Measurements from ENCODE around the gene KRTAP4-9. TPM values are rescaled to one million over a fixed set of nuclear protein-coding genes. Genes with fewer than 3 reads are reported as not detected.
"Not testable (repeated sequence)": the region's sequence is repeated elsewhere in the genome, so short reads cannot be mapped to it uniquely, and the experiment has no call there.

The KRTAP4-9 gene
- total RNA-seq, 1 experiment from 2014 or later: not detected

DNA sequence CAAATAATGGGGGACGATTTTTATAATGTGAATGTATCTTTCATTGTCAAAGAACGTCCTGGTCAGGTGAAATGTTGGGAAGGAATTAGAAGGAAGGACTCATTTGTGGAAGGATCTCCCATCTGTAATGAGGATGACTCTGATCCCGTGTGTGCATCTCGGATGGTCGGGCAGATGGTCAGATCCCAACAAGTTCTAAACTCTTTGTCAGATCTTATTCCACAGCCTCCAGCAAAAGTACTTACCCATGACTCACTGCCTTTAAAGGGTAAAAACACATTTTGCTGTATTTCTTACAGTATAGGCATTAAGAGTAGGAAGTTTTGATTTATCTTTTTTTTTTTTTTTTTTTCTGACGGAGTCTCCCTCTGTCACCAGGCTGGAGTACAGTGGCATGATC lies 6.7 kb upstream of the KRTAP4-9 start:
- H3K4me1 Mint-ChIP-seq (ENCODE audit: low read depth, unreplicated experiment): peaks cover 22% of the 10 kb centered on the region
- Histone ChIP-seq H3K9me3 (no peaks in the 10 kb centered on the region), H3K27me3 (replicated peaks; ENCODE audit: control insufficient read depth, insufficient read depth, low read length) (no peaks in the 10 kb centered on the region), H3K4me3 (ENCODE audit: low read depth, low read length) (no peak overlapping the region), H3K4me1 (peaks cover 10% of the 10 kb centered on the region; the same call in 1 of the 2 replicates), H3K36me3 (ENCODE audit: control insufficient read depth, insufficient read depth, low read length) (no peaks in the 10 kb centered on the region)
- no peak overlapping the region for H3K27ac Mint-ChIP-seq (ENCODE audit: unreplicated experiment)
- ChIA-PET CTCF (no interaction called here), POLR2A (no interaction called here)
- H3K4me3 Mint-ChIP-seq (ENCODE audit: unreplicated experiment): no peak overlapping the region
- H3K9me3 Mint-ChIP-seq (ENCODE audit: unreplicated experiment): no peaks in the 10 kb centered on the region
- intact Hi-C loops (cut with micrococcal nuclease; ENCODE audit: unreplicated experiment): no loop called here
- TF ChIP-seq, protein P1, sequence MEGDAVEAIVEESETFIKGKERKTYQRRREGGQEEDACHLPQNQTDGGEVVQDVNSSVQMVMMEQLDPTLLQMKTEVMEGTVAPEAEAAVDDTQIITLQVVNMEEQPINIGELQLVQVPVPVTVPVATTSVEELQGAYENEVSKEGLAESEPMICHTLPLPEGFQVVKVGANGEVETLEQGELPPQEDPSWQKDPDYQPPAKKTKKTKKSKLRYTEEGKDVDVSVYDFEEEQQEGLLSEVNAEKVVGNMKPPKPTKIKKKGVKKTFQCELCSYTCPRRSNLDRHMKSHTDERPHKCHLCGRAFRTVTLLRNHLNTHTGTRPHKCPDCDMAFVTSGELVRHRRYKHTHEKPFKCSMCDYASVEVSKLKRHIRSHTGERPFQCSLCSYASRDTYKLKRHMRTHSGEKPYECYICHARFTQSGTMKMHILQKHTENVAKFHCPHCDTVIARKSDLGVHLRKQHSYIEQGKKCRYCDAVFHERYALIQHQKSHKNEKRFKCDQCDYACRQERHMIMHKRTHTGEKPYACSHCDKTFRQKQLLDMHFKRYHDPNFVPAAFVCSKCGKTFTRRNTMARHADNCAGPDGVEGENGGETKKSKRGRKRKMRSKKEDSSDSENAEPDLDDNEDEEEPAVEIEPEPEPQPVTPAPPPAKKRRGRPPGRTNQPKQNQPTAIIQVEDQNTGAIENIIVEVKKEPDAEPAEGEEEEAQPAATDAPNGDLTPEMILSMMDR (IDR thresholded peaks at IDR 0.05; ENCODE audit: insufficient read depth in 1 of 2, low read depth in 1 of 2, low read length in 1 of 2, severe bottlenecking in 1 of 2, unreplicated experiment in 1 of 2): no peak
- no peaks in the 10 kb centered on the region for H3K27me3 Mint-ChIP-seq (ENCODE audit: insufficient read depth, unreplicated experiment)
- no peak for DNase-seq
- BruUV-seq (replicated peaks): no TSS peak
- no peaks in the 10 kb centered on the region for H3K36me3 Mint-ChIP-seq (ENCODE audit: insufficient read depth, unreplicated experiment)

DNA sequence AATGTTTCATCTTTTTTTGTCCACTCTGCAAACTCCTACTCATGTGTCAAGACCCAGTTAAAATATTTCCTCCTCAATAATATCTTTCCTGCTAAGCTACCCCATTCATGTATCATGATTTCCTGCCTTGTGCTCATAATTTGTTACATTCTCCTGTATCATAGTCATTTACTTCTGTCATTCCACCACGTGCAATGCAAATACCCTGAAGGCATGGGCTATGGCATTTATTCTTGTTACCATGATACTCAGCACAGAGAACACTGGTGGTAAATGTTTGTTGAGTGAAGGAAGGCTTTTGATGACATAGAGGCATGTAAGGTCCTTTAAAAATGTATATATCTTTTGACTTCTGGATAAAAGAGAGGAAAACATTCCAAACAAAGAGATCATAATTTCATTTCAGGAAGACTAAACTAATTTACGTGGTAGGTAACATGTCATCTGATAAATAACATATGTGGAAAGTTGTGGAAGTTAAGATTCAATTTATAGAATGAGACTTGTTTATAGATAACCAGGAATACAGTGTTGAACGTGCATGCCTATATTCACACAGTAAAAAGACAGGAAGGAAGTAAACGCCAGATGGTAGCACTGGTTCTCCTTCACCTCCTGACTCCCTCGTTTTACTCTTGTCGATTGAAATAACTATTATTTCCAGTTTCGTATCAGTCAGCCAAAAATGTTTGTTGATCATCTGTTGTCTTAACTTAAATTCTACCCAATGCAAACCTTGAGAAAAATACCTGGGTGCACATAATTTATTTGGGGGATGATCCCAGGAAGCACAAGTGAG lies 5.3 kb upstream of the KRTAP4-9 start:
- H3K36me3 ChIP-seq (ENCODE audit: control insufficient read depth, insufficient read depth, low read length): not testable (repeated sequence)

DNA sequence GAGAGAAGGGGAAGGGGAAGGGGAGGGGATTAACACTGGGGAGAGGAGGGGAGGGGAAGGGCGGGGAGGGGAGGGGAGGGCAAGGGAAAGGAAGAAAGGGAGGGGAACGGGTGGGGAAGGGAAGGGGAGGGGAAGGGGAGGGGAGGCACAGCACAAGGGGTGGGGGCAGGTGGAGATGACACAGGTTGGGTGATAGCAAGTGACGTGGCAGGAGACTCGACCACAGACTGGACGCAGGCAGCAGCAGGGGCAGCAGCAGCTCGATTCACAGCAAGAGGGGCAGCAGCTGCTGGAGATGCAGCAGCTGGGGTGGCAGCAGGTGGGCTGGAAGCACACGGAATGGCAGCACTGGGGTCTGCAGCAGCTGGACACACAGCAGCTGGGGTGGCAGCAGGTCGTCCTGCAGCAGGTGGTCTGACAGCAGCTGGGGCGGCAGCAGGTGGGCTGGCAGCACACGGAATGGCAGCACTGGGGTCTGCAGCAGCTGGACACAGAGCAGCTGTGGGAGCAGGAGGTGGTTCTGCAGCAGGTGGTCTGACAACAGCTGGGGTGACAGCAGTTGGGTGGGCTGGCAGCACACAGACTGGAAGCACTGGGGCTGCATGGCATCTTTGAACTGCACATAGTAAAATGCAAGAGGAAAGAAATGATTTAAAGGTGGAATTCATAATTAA lies 3.5 kb upstream of the KRTAP4-9 start, which contains the start of gene KRTAP4-16:
Gene KRTAP4-16, minus strand, starts transcription at position 624 of the 674 bp plus-strand sequence. Its CDS starts 0 bp downstream, at position 624.
- Histone ChIP-seq H3K4me1 (peaks cover 10% of the 10 kb centered on the region; the same call in 1 of the 2 replicates), H3K36me3 (ENCODE audit: control insufficient read depth, insufficient read depth, low read length) (no peaks in the 10 kb centered on the region), H3K4me3 (ENCODE audit: low read depth, low read length) (no peak within 1 kb of the TSS), H3K27me3 (replicated peaks; ENCODE audit: control insufficient read depth, insufficient read depth, low read length) (no peaks in the 10 kb centered on the region), H3K9me3 (0 out of 2 replicates have a peak, but pooled peaks cover 4% of the 10 kb centered on the region)
- POLR2A ChIA-PET: no interaction called here
- TF ChIP-seq, protein P1 (IDR thresholded peaks at IDR 0.05; ENCODE audit: insufficient read depth in 1 of 2, low read depth in 1 of 2, low read length in 1 of 2, severe bottlenecking in 1 of 2, unreplicated experiment in 1 of 2): no peak
- Mint-ChIP-seq H3K27ac (ENCODE audit: unreplicated experiment) (no peak within 1 kb of the TSS), H3K4me1 (ENCODE audit: low read depth, unreplicated experiment) (peaks cover 22% of the 10 kb centered on the region), H3K27me3 (ENCODE audit: insufficient read depth, unreplicated experiment) (no peaks in the 10 kb centered on the region), H3K36me3 (ENCODE audit: insufficient read depth, unreplicated experiment) (no peaks in the 10 kb centered on the region), H3K9me3 (ENCODE audit: unreplicated experiment) (no peaks in the 10 kb centered on the region), H3K4me3 (ENCODE audit: unreplicated experiment) (no peak within 1 kb of the TSS)
- CTCF ChIA-PET: no interaction called here
- no peak for DNase-seq
- BruUV-seq (replicated peaks): no TSS peak
- intact Hi-C loops (cut with micrococcal nuclease; ENCODE audit: unreplicated experiment): no loop called here

More for the DNA sequence above, 5.3 kb upstream of the KRTAP4-9 start:
- H3K36me3 Mint-ChIP-seq (ENCODE audit: insufficient read depth, unreplicated experiment); H3K9me3 Mint-ChIP-seq (ENCODE audit: unreplicated experiment); H3K27me3 Mint-ChIP-seq (ENCODE audit: insufficient read depth, unreplicated experiment); H3K4me3 Mint-ChIP-seq (ENCODE audit: unreplicated experiment); H3K4me3 ChIP-seq (ENCODE audit: low read depth, low read length); BruUV-seq (replicated peaks); H3K27me3 ChIP-seq (replicated peaks; ENCODE audit: control insufficient read depth, insufficient read depth, low read length); POLR2A ChIA-PET; intact Hi-C loops (cut with micrococcal nuclease; ENCODE audit: unreplicated experiment); CTCF ChIA-PET; H3K9me3 ChIP-seq: not testable (repeated sequence)
- Mint-ChIP-seq H3K4me1 (ENCODE audit: low read depth, unreplicated experiment) (peaks cover 22% of the 10 kb centered on the region), H3K27ac (ENCODE audit: unreplicated experiment) (peak overlapping the region; percentile 66)
- DNase-seq: peak; percentile 57 to 60
- H3K4me1 ChIP-seq: peaks cover 10% of the 10 kb centered on the region; the same call in 1 of the 2 replicates
